Prostate gland (tissue), 2 donors: ENCODE measurements around the gene MAFB. TPM values are rescaled to one million over a fixed set of nuclear protein-coding genes. Genes with fewer than 3 reads are reported as not detected.

Experiments used
- DNase-seq: peaks from one replicate; pipeline ENCODE4 v3.0.0-alpha.2; 2019; ENCODE audit warnings: low spot score
- H3K27ac ChIP-seq, 2 donors: fragments of 200-600 bp; sonication (generic); 2 replicates each; pipeline ENCODE4 v1.5.1; 2017 to 2019
- H3K27me3 ChIP-seq: fragments of 200-600 bp; sonication (generic); replicated peaks from 2 replicates; pipeline ENCODE4 v1.5.1; 2019; ENCODE audit not compliant: insufficient read depth
- H3K36me3 ChIP-seq, 2 donors: fragments of 200-600 bp; sonication (generic); 1 replicate in 1 of 2; 2 replicates in 1 of 2; pipeline versions ENCODE4 v1.5.1 to v1.8.1; 2017 to 2019
- H3K4me1 ChIP-seq: fragments of 200-600 bp; sonication (generic); replicated peaks from 2 replicates; pipeline ENCODE4 v1.5.1; 2019
- H3K4me3 ChIP-seq, 2 donors: fragments of 200-600 bp; sonication (generic); 2 replicates each; pipeline ENCODE4 v1.5.1; 2017 to 2019
- H3K9me3 ChIP-seq: fragments of 200-600 bp; sonication (generic); 2 replicates; pipeline ENCODE4 v1.5.1; 2017
- POLR2A ChIP-seq: fragments of 450-650 bp; IDR thresholded peaks from one replicate; pipeline ENCODE4 v1.6.1; 2016; ENCODE audit warnings: antibody characterized with exemption, mild to moderate bottlenecking
- POLR2AphosphoS5 ChIP-seq: sonication (generic); formaldehyde crosslinking; IDR thresholded peaks from one replicate; pipeline ENCODE4 v1.6.1; 2017; ENCODE audit warnings: antibody characterized with exemption
- WGBS: methylation state at CpG from one replicate; pipeline ENCODE4 v1.1.5; 2018; 5-methylcytosine and 5-hydroxymethylcytosine counted together
- intact Hi-C: fragments of 100-400 bp; cut with DNase I; formaldehyde crosslinking; loops from one replicate; pipeline ENCODE4 v1.14.2; 2022
- total RNA-seq, 2 donors: library from RNA; depleted of rRNA; stranded (reverse); fragments of >200 nt; gene quantifications; one replicate each; pipeline ENCODE4 v1.1.0, GENCODE V29; 2016
- TF ChIP-seq, protein P1 (sequence below), 4 experiments: fragments of 200-600 bp in 2 of 4; fragments of 450-650 bp in 2 of 4; sonication (generic) in 2 of 4; IDR thresholded peaks; 1 replicate in 3 of 4; 2 replicates in 1 of 4; pipeline ENCODE4 v1.5.1; 2016 to 2019; ENCODE audit warnings: antibody characterized with exemption in 4 of 4, mild to moderate bottlenecking in 2 of 4, moderate library complexity in 2 of 4

The MAFB gene
- total RNA-seq, 2 donors from 2014 or later = 34.0 to 49.5 TPM

- Histone ChIP-seq H3K9me3 (no peaks in the 10 kb centered on the region), H3K27me3 (no peaks in the 10 kb centered on the region), H3K36me3 (no peaks in the 10 kb centered on the region), H3K4me1 (no peaks in the 10 kb centered on the region), H3K27ac (peak overlapping the region in 1 of 2 donors; percentile 8), H3K4me3 (no peak overlapping the region)
- DNase-seq = peak; percentile 73
- TF ChIP-seq POLR2AphosphoS5 (peak; percentile 86), POLR2A (no peak)
- 33% methylated on average over 4 of the region's 4 CpGs for WGBS
- intact Hi-C loops = no loop called here
Observed at GRCh38 chr20:40654876-40655275, 34.2 kb downstream of the MAFB start.

DNA sequence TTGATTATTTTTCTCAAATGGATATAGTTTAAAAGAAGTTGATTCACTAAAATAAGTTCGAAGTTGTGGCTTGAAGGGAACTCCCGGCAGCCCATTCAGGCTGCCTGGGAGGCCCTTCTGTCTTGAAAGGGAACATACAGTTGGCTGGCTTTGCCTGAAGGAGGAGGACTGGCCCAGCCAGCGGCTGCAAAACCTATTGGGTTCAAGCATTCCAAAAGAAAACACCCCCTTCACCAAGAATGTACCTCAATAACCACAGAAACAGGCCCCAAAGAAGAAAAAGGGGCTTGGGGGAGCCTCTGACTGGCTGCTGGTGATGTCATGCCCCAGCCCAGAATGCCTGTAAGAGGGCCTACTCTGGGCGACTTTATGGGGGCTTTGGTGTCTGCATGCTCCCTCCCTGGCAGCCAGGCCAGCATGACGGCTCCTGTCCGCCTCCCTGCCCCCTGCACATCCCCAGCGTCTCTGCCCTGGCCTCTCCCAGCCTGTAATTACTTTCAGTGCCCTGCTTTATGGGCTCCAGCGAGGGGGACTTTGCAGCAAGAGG, 36.5 kb downstream of the MAFB start:
- Histone ChIP-seq H3K4me3 (no peak overlapping the region), H3K27me3 (no peaks in the 10 kb centered on the region), H3K27ac (no peak overlapping the region), H3K4me1 (no peaks in the 10 kb centered on the region), H3K36me3 (no peaks in the 10 kb centered on the region), H3K9me3 (no peaks in the 10 kb centered on the region)
- DNase-seq = no peak
- intact Hi-C loops = no loop called here
- WGBS = 70% methylated on average over 8 of the region's 8 CpGs
- TF ChIP-seq POLR2AphosphoS5 = no peak
- no peak for TF ChIP-seq POLR2A
- TF ChIP-seq, protein P1, sequence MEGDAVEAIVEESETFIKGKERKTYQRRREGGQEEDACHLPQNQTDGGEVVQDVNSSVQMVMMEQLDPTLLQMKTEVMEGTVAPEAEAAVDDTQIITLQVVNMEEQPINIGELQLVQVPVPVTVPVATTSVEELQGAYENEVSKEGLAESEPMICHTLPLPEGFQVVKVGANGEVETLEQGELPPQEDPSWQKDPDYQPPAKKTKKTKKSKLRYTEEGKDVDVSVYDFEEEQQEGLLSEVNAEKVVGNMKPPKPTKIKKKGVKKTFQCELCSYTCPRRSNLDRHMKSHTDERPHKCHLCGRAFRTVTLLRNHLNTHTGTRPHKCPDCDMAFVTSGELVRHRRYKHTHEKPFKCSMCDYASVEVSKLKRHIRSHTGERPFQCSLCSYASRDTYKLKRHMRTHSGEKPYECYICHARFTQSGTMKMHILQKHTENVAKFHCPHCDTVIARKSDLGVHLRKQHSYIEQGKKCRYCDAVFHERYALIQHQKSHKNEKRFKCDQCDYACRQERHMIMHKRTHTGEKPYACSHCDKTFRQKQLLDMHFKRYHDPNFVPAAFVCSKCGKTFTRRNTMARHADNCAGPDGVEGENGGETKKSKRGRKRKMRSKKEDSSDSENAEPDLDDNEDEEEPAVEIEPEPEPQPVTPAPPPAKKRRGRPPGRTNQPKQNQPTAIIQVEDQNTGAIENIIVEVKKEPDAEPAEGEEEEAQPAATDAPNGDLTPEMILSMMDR (IDR thresholded peaks at IDR 0.05) = no peak

DNA sequence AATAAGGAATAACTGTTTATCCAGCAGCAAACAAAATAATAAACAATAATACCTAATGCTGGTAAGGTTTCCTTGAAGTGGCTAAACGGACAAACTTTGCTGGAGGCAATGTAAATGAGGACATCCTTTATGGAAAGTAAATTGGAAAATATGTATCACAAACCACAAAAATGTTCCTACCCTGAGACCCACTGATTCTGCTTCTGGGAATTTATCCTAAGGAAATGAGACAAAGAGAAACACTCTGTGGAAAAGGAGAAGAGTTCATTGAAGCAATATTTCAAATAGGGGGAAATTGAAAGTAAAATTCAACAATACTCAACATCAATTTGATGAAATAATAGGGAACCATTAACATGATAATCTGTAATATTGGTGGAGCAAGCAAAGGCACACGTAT, 37.9 kb downstream of the MAFB start:
- H3K4me1 ChIP-seq = no peaks in the 10 kb centered on the region
- H3K36me3 ChIP-seq = no peaks in the 10 kb centered on the region
- no peak overlapping the region for H3K4me3 ChIP-seq
- no peaks in the 10 kb centered on the region for H3K27me3 ChIP-seq
- H3K9me3 ChIP-seq = no peaks in the 10 kb centered on the region
- TF ChIP-seq POLR2A (no peak), POLR2AphosphoS5 (no peak)
- TF ChIP-seq, protein P1 (IDR thresholded peaks at IDR 0.05) = no peak
- intact Hi-C loops = no loop called here
- DNase-seq = no peak
- no peak overlapping the region for H3K27ac ChIP-seq
- WGBS = 68% methylated on average over 2 of the region's 2 CpGs

DNA sequence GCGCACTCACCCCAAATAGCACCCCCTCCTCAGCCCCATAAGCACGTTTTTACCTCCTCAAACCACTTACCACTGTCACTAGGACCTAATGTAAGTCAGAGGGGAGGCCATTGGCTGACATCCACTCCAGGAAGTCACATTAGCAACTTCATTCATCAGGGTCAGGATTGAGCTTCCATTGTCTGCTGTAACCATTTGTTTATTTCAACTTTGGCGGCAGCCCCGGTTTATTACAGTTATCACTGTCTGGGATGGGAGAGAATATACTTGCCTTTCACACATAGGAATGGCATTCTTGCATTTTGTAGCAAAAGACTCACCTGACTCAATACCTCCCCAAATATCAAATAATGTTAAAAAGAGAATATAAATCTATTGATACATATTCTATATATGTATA, 38.3 kb downstream of the MAFB start:
- no peak for TF ChIP-seq POLR2A
- TF ChIP-seq POLR2AphosphoS5 = no peak
- TF ChIP-seq, protein P1 (IDR thresholded peaks at IDR 0.05) = no peak
- intact Hi-C loops = no loop called here
- Histone ChIP-seq H3K4me1 (no peaks in the 10 kb centered on the region), H3K36me3 (no peaks in the 10 kb centered on the region), H3K9me3 (no peaks in the 10 kb centered on the region), H3K27me3 (no peaks in the 10 kb centered on the region), H3K4me3 (no peak overlapping the region), H3K27ac (no peak overlapping the region)
- WGBS = 41% methylated on average over 4 of the region's 4 CpGs
- no peak for DNase-seq

- Histone ChIP-seq H3K27ac (no peak overlapping the region), H3K36me3 (no peaks in the 10 kb centered on the region), H3K9me3 (no peaks in the 10 kb centered on the region), H3K4me3 (no peak overlapping the region), H3K27me3 (no peaks in the 10 kb centered on the region), H3K4me1 (no peaks in the 10 kb centered on the region)
- peak; percentile 62 for DNase-seq
- no peak for TF ChIP-seq POLR2AphosphoS5
- no peak for TF ChIP-seq POLR2A
- TF ChIP-seq, protein P1 (IDR thresholded peaks at IDR 0.05) = no peak
- intact Hi-C loops = no loop called here
- 68% methylated on average over 6 of the region's 6 CpGs for WGBS
Observed at GRCh38 chr20:40648210-40649072, 40.6 kb downstream of the MAFB start.
